OCI-LY7 (cell line): Measurements from ENCODE around the gene RUVBL1. TPM values are rescaled to one million over a fixed set of nuclear protein-coding genes. Genes with fewer than 3 reads are reported as not detected.

ENCODE experiments used
- BruUV-seq: library from RNA; stranded (reverse); fragments of 400-500 nt; replicated peaks from 2 replicates; lab custom pipeline; 2021; lab: Mats Ljungman, UMichigan
- CTCF ChIA-PET: fragments of 300-600 bp; sonication (Branson Sonifier 250); formaldehyde crosslinking; loops from one replicate; lab custom pipeline; 2022; ENCODE audit warnings: antibody characterized with exemption; ENCODE audit not compliant: unreplicated experiment; lab: Charles Lee
- POLR2A ChIA-PET: fragments of 300-600 bp; sonication (Branson Sonifier 250); formaldehyde crosslinking; loops from one replicate; lab custom pipeline; 2022; ENCODE audit warnings: antibody characterized with exemption; lab: Charles Lee
- DNase-seq: peaks from one replicate; pipeline ENCODE4 v3.0.0-alpha.2; 2015; ENCODE audit warnings: low spot score
- H2AFZ ChIP-seq: fragments of 200-600 bp; sonication (generic), shearing (Covaris generic); 2 replicates; pipeline ENCODE4 v1.6.1; 2014; ENCODE audit warnings: mild to moderate bottlenecking, antibody characterized with exemption, low read length, moderate library complexity
- H3K27ac ChIP-seq: fragments of 200-600 bp; sonication (generic); 2 replicates; pipeline ENCODE4 v1.5.1; 2014; ENCODE audit warnings: mixed run types, low read depth, mild to moderate bottlenecking, moderate library complexity, low read length, inconsistent platforms; ENCODE audit not compliant: poor library complexity, severe bottlenecking
- H3K36me3 ChIP-seq: fragments of 200-600 bp; sonication (generic); 2 replicates; pipeline ENCODE4 v1.6.1; 2014; ENCODE audit warnings: mild to moderate bottlenecking, antibody characterized with exemption, low read length, moderate library complexity, mixed read lengths; ENCODE audit not compliant: insufficient read depth
- H3K4me1 ChIP-seq: fragments of 200-600 bp; sonication (generic); 2 replicates; pipeline ENCODE4 v1.5.1; 2014; ENCODE audit warnings: mild to moderate bottlenecking, low read length; ENCODE audit not compliant: insufficient read depth, poor library complexity, severe bottlenecking
- H3K4me2 ChIP-seq: fragments of 200-600 bp; sonication (generic); 2 replicates; pipeline ENCODE4 v1.6.1; 2014; ENCODE audit warnings: mild to moderate bottlenecking, low read length
- H3K4me3 ChIP-seq: fragments of 200-600 bp; sonication (generic); 2 replicates; pipeline ENCODE4 v1.5.1; 2014; ENCODE audit warnings: mild to moderate bottlenecking, low read depth, low read length; ENCODE audit not compliant: poor library complexity, severe bottlenecking
- H3K79me2 ChIP-seq: fragments of 200-600 bp; sonication (generic); 2 replicates; pipeline ENCODE4 v1.6.1; 2016; ENCODE audit warnings: low read depth, mild to moderate bottlenecking, low read length, moderate library complexity, mixed read lengths; ENCODE audit not compliant: insufficient read depth
- H3K9me2 ChIP-seq: fragments of 200-600 bp; sonication (generic); 2 replicates; pipeline ENCODE4 v1.6.1; 2016; ENCODE audit warnings: mild to moderate bottlenecking, low read length, mixed read lengths; ENCODE audit not compliant: insufficient read depth
- H3K9me3 ChIP-seq: fragments of 200-600 bp; sonication (generic); 2 replicates; pipeline ENCODE4 v1.6.1; 2014; ENCODE audit warnings: mild to moderate bottlenecking, mixed run types, low read length, mixed read lengths
- H4K20me1 ChIP-seq: fragments of 200-600 bp; sonication (generic); 2 replicates; pipeline ENCODE4 v1.6.1; 2014; ENCODE audit warnings: mild to moderate bottlenecking, antibody characterized with exemption, low read length, moderate library complexity, mixed read lengths; ENCODE audit not compliant: insufficient read depth
- EZH2phosphoT487 ChIP-seq: fragments of 200-600 bp; sonication (generic); IDR thresholded peaks from 2 replicates; pipeline ENCODE4 v1.6.1; 2018; ENCODE audit warnings: low read depth, borderline replicate concordance, mild to moderate bottlenecking, mixed run types, antibody characterized with exemption, low read length, moderate library complexity, mixed read lengths
- intact Hi-C: fragments of 100-400 bp; cut with micrococcal nuclease; formaldehyde crosslinking; loops from one replicate; pipeline ENCODE4 v1.10.0; 2022; ENCODE audit not compliant: unreplicated experiment
- total RNA-seq, 2 experiments: library from RNA; depleted of rRNA in 1 of 2; stranded (reverse); fragments of >200 nt in 1 of 2; shearing (Covaris generic) in 1 of 2; gene quantifications; 2 replicates each; pipeline ENCODE4 v1.2.3, GENCODE V29; 2014 to 2022
- TF ChIP-seq, protein P1 (sequence below): fragments of 200-600 bp; sonication (generic); conservative IDR thresholded peaks from 2 replicates; pipeline ENCODE4 v1.5.1; 2014; ENCODE audit warnings: mild to moderate bottlenecking, antibody characterized with exemption, low read length, moderate library complexity, mixed read lengths

The RUVBL1 gene
- total RNA-seq, 2 experiments from 2014 or later = 91.4 to 103 TPM

DNA sequence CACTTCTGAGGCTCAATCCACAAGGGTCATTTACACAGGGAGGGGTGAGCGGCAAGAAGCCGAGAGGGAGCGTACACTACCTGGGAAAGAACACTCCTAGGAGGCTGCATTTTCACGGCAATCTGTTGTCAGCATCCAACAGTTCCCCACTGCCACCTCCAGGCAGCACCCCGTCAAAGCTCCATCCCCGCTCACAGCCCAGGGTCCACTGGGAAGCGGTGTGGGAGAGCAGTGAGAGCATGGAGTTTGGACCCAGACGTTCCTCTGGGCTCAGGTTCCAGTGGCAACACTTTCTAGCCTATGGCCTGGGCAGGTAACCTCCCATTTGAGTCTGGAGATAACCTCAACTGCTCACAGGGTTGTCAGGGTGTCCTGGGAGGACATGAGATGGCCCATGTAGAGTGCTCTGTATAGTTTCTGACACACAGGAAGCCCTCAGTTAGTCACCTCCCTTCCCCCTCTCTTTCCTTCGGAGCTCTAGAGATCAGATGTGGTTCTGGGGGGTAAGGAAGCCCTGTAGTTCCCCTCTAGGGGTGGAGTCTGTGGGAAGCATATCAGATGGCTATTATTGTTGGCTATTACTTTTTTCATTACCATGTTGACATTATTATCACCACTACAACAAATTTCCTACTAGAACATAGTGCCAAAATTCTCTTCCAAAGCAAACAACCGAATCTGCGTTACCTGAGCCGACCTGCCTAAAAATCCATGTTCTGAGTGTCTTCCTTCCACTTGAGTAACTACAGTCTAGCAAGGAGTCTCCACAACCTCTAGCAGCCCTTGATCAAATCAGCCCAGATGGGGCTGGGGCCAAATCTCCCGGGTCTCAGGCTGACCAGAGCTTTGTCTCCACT, 29.1 kb downstream of the RUVBL1 start:
- Histone ChIP-seq H3K4me3 (no peak overlapping the region), H3K27ac (no peak overlapping the region), H3K4me2 (no peak overlapping the region), H3K9me3 (no peaks in the 10 kb centered on the region), H3K79me2 (no peaks in the 10 kb centered on the region), H2AFZ (no peak overlapping the region), H3K4me1 (peaks cover 11% of the 10 kb centered on the region), H4K20me1 (no peaks in the 10 kb centered on the region), H3K9me2 (no peaks in the 10 kb centered on the region), H3K36me3 (peaks cover 91% of the 10 kb centered on the region)
- intact Hi-C loops = loop anchor here (1.0 to 10.0 kb wide), 3 partner anchors 39 to 403 kb away; no protein-coding TSS in a partner anchor
- ChIA-PET POLR2A (interaction anchor here (0.9 kb wide), 1 partner anchor 28 kb away, joined by 3 read pairs; no protein-coding TSS in a partner anchor), CTCF (interaction anchor here (0.6 to 1.7 kb wide), 4 partner anchors 28 to 227 kb away, joined by 3 to 15 read pairs (median 4); no protein-coding TSS in a partner anchor)
- no TSS peak for BruUV-seq
- TF ChIP-seq EZH2phosphoT487 = no peak
- TF ChIP-seq, protein P1, sequence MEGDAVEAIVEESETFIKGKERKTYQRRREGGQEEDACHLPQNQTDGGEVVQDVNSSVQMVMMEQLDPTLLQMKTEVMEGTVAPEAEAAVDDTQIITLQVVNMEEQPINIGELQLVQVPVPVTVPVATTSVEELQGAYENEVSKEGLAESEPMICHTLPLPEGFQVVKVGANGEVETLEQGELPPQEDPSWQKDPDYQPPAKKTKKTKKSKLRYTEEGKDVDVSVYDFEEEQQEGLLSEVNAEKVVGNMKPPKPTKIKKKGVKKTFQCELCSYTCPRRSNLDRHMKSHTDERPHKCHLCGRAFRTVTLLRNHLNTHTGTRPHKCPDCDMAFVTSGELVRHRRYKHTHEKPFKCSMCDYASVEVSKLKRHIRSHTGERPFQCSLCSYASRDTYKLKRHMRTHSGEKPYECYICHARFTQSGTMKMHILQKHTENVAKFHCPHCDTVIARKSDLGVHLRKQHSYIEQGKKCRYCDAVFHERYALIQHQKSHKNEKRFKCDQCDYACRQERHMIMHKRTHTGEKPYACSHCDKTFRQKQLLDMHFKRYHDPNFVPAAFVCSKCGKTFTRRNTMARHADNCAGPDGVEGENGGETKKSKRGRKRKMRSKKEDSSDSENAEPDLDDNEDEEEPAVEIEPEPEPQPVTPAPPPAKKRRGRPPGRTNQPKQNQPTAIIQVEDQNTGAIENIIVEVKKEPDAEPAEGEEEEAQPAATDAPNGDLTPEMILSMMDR = no peak
- no peak for DNase-seq

DNA sequence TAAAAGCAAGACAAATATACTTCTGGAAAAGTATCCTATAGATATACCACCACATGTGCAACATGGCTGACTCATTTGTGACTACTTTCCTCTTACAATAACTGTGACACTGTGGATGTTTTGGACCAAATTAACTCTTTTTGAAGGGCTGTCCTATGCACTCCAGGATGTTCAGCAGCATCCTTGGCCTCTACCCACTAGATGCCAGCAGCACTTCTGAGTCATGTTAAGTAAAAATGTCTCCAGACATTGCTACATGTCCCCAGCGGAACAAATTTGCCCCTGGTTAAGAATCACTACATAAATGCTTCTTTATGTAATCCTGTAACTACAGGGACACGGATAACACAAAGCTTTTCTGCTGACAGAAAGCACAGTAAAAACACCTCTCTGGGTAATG, 32.0 kb downstream of the RUVBL1 start:
- intact Hi-C loops = loop anchor here (10.0 kb wide), 1 partner anchor 233 kb away; no protein-coding TSS in a partner anchor
- Histone ChIP-seq H4K20me1 (no peaks in the 10 kb centered on the region), H3K9me3 (no peaks in the 10 kb centered on the region), H3K4me2 (no peak overlapping the region), H3K36me3 (peaks cover 89% of the 10 kb centered on the region), H3K79me2 (0 out of 2 replicates have a peak, but pooled peaks cover 3% of the 10 kb centered on the region), H2AFZ (no peak overlapping the region), H3K4me3 (no peak overlapping the region), H3K9me2 (no peaks in the 10 kb centered on the region), H3K4me1 (peaks cover 11% of the 10 kb centered on the region), H3K27ac (no peak overlapping the region)
- ChIA-PET CTCF (no interaction called here), POLR2A (interaction anchor here (0.8 to 1.2 kb wide), 3 partner anchors 22 to 26 kb away, joined by 3 to 5 read pairs (median 4); no protein-coding TSS in a partner anchor)
- no TSS peak for BruUV-seq
- no peak for TF ChIP-seq EZH2phosphoT487
- TF ChIP-seq, protein P1 = no peak
- DNase-seq = no peak
